Measurements from ENCODE around the gene BCHE.
"Not testable (repeated sequence)": the region's sequence is repeated elsewhere in the genome, so short reads cannot be mapped to it uniquely, and the experiment has no call there.

The BCHE gene

GRCh38 chr3:165827883-165828282, 9.3 kb downstream of the BCHE start:
- DNase-seq (ENCODE audit: low spot score), result no peak

GRCh38 chr3:165827233-165827632, 10.0 kb downstream of the BCHE start:
- H3K27ac ChIP-seq, result no peak overlapping the region

More at GRCh38 chr3:165827883-165828282, 9.3 kb downstream of the BCHE start:
- TF ChIP-seq CTCF (IDR thresholded peaks at IDR 0.05), result no peak
- Histone ChIP-seq H3K27ac (no peak overlapping the region), H3K4me3 (no peak overlapping the region)

GRCh38 chr3:165820671-165821123, 16.5 kb downstream of the BCHE start:
- Histone ChIP-seq H3K27ac (no peak overlapping the region), H3K4me3 (no peak overlapping the region)
- no peak for TF ChIP-seq CTCF (IDR thresholded peaks at IDR 0.05)
- DNase-seq (ENCODE audit: low spot score), result no peak

More at GRCh38 chr3:165827233-165827632, 10.0 kb downstream of the BCHE start:
- H3K4me3 ChIP-seq, result no peak overlapping the region
- no peak for TF ChIP-seq CTCF (IDR thresholded peaks at IDR 0.05)
- DNase-seq (ENCODE audit: low spot score), result no peak

- Histone ChIP-seq H3K27ac (no peak overlapping the region), H3K4me3 (no peak overlapping the region)
- no peak for TF ChIP-seq CTCF (IDR thresholded peaks at IDR 0.05)
- no peak for DNase-seq (ENCODE audit: low spot score)
Measured at GRCh38 chr3:165817160-165817709, 20.0 kb downstream of the BCHE start.

- Histone ChIP-seq H3K4me3 (no peak overlapping the region), H3K27ac (no peak overlapping the region)
- TF ChIP-seq CTCF (IDR thresholded peaks at IDR 0.05), result no peak
- no peak for DNase-seq (ENCODE audit: low spot score)
Measured at GRCh38 chr3:165816209-165816608, 21.0 kb downstream of the BCHE start.

- Histone ChIP-seq H3K4me3 (no peak overlapping the region), H3K27ac (no peak overlapping the region)
- no peak for TF ChIP-seq CTCF (IDR thresholded peaks at IDR 0.05)
- DNase-seq (ENCODE audit: low spot score), result no peak
Measured at GRCh38 chr3:165815682-165816081, 21.5 kb downstream of the BCHE start.

- DNase-seq (ENCODE audit: low spot score), result no peak
- H3K27ac ChIP-seq, result no peak overlapping the region
- H3K4me3 ChIP-seq, result no peak overlapping the region
- no peak for TF ChIP-seq CTCF (IDR thresholded peaks at IDR 0.05)
Measured at GRCh38 chr3:165814380-165814779, 22.8 kb downstream of the BCHE start.

GRCh38 chr3:165807937-165808336, 29.3 kb downstream of the BCHE start:
- not testable (repeated sequence) for H3K4me3 ChIP-seq; H3K27ac ChIP-seq; DNase-seq (ENCODE audit: low spot score)

Data from coronary artery (tissue), 2 donors.